Peyer's patch (tissue), 4 donors: ENCODE data around the gene WDR72.

Experiments used
- POLR2A ChIP-seq, 2 donors: fragments of 450-650 bp; IDR thresholded peaks; one replicate each; pipeline ENCODE4 v1.5.1; 2017; ENCODE audit warnings: antibody characterized with exemption in 2 of 2, mild to moderate bottlenecking in 2 of 2, moderate library complexity in 2 of 2
- TF ChIP-seq, protein P1 (sequence below), 6 experiments: fragments of 450-650 bp in 4 of 6; fragments of 200-600 bp in 2 of 6; sonication (generic) in 1 of 6; IDR thresholded peaks; one replicate each; pipeline ENCODE4 v1.5.1; 2017 to 2019; ENCODE audit warnings: antibody characterized with exemption in 6 of 6, mild to moderate bottlenecking in 3 of 6, moderate library complexity in 1 of 6

GRCh38 chr15:53569751-53570480, 189.5 kb downstream of the WDR72 start:
- TF ChIP-seq, protein P1, sequence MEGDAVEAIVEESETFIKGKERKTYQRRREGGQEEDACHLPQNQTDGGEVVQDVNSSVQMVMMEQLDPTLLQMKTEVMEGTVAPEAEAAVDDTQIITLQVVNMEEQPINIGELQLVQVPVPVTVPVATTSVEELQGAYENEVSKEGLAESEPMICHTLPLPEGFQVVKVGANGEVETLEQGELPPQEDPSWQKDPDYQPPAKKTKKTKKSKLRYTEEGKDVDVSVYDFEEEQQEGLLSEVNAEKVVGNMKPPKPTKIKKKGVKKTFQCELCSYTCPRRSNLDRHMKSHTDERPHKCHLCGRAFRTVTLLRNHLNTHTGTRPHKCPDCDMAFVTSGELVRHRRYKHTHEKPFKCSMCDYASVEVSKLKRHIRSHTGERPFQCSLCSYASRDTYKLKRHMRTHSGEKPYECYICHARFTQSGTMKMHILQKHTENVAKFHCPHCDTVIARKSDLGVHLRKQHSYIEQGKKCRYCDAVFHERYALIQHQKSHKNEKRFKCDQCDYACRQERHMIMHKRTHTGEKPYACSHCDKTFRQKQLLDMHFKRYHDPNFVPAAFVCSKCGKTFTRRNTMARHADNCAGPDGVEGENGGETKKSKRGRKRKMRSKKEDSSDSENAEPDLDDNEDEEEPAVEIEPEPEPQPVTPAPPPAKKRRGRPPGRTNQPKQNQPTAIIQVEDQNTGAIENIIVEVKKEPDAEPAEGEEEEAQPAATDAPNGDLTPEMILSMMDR (IDR thresholded peaks at IDR 0.05), result no peak
- no peak for TF ChIP-seq POLR2A (IDR thresholded peaks at IDR 0.05)
